DOHH2 (cell line): ENCODE results near the gene CKB.
A peak's percentile ranks its signal among the peaks of the same experiment; 100 is the strongest.

Experiments used
- H3F3A ChIP-seq: fragments of 200-600 bp; sonication (generic), shearing (Covaris generic); 2 replicates; pipeline ENCODE4 v1.6.0; 2016; ENCODE audit warnings: antibody characterized with exemption, mild to moderate bottlenecking; ENCODE audit not compliant: control insufficient read depth, insufficient read depth
- H3K27ac ChIP-seq: fragments of 200-600 bp; sonication (generic); 2 replicates; pipeline ENCODE4 v1.5.1; 2014; ENCODE audit warnings: low read depth, mild to moderate bottlenecking, low read length, moderate library complexity
- H3K27me3 ChIP-seq: fragments of 200-600 bp; sonication (generic); 2 replicates; pipeline ENCODE4 v1.6.1; 2014; ENCODE audit warnings: mild to moderate bottlenecking, low read length, mixed read lengths; ENCODE audit not compliant: control insufficient read depth
- H3K36me3 ChIP-seq: fragments of 200-600 bp; sonication (generic); 2 replicates; pipeline ENCODE4 v1.6.1; 2014; ENCODE audit warnings: mild to moderate bottlenecking, low read length, moderate library complexity, mixed read lengths; ENCODE audit not compliant: control insufficient read depth
- H3K4me1 ChIP-seq: fragments of 200-600 bp; sonication (generic); 2 replicates; pipeline ENCODE4 v1.6.1; 2014; ENCODE audit warnings: mild to moderate bottlenecking, low read length, mixed read lengths; ENCODE audit not compliant: control insufficient read depth
- H3K4me2 ChIP-seq: fragments of 200-600 bp; sonication (generic); 2 replicates; pipeline ENCODE4 v1.6.0; 2014; ENCODE audit warnings: mild to moderate bottlenecking, low read length, moderate library complexity
- H3K4me3 ChIP-seq: fragments of 200-600 bp; sonication (generic); 2 replicates; pipeline ENCODE4 v1.5.1; 2014; ENCODE audit warnings: mild to moderate bottlenecking, low read length, mixed read lengths
- H3K79me2 ChIP-seq: fragments of 200-600 bp; sonication (generic); 2 replicates; pipeline ENCODE4 v1.6.1; 2014; ENCODE audit warnings: mild to moderate bottlenecking, low read length, mixed read lengths; ENCODE audit not compliant: control insufficient read depth
- H3K9me2 ChIP-seq: fragments of 200-600 bp; sonication (generic); replicated peaks from 2 replicates; pipeline ENCODE4 v1.6.1; 2014; ENCODE audit warnings: mild to moderate bottlenecking, low read length, mixed read lengths; ENCODE audit not compliant: control insufficient read depth
- H3K9me3 ChIP-seq: fragments of 200-600 bp; sonication (generic); 2 replicates; pipeline ENCODE4 v1.6.1; 2014; ENCODE audit warnings: antibody characterized with exemption, low read length, mixed read lengths; ENCODE audit not compliant: control insufficient read depth, insufficient read depth
- H4K20me1 ChIP-seq: fragments of 200-600 bp; sonication (generic); 2 replicates; pipeline ENCODE4 v1.6.0; 2014; ENCODE audit warnings: low read depth, mild to moderate bottlenecking, antibody characterized with exemption, low read length, moderate library complexity; ENCODE audit not compliant: control insufficient read depth, insufficient read depth
- CTCF ChIP-seq: fragments of 200-600 bp; sonication (generic); IDR thresholded peaks from one replicate; pipeline ENCODE4 v1.5.1; 2014; ENCODE audit warnings: antibody characterized with exemption, mild to moderate bottlenecking, low read depth, low read length; ENCODE audit not compliant: poor library complexity, severe bottlenecking
- EZH2phosphoT487 ChIP-seq: fragments of 200-600 bp; sonication (generic); IDR thresholded peaks from 2 replicates; pipeline ENCODE4 v1.6.1; 2017; ENCODE audit warnings: borderline replicate concordance, mild to moderate bottlenecking, antibody characterized with exemption, low read length, moderate library complexity, mixed read lengths

The CKB gene

GRCh38 chr14:103546652-103547454 is 24.2 kb upstream of the CKB start:
- H3F3A ChIP-seq: no peaks in the 10 kb centered on the region
- H4K20me1 ChIP-seq: no peaks in the 10 kb centered on the region
- no peaks in the 10 kb centered on the region for H3K9me3 ChIP-seq
- H3K4me2 ChIP-seq: peak overlapping the region; percentile 21; the same call in 1 of the 2 replicates
- no peaks in the 10 kb centered on the region for H3K79me2 ChIP-seq
- H3K27ac ChIP-seq: no peak overlapping the region
- H3K4me1 ChIP-seq: peaks cover 7% of the 10 kb centered on the region
- H3K4me3 ChIP-seq: no peak overlapping the region
- no peaks in the 10 kb centered on the region for H3K36me3 ChIP-seq
- no peak for TF ChIP-seq EZH2phosphoT487
- TF ChIP-seq CTCF: peak; percentile 99
- H3K9me2 ChIP-seq: no peaks in the 10 kb centered on the region
- no peaks in the 10 kb centered on the region for H3K27me3 ChIP-seq

GRCh38 chr14:103545915-103546651 is 23.5 kb upstream of the CKB start:
- H3K27ac ChIP-seq: no peak overlapping the region
- peaks cover 7% of the 10 kb centered on the region for H3K4me1 ChIP-seq

GRCh38 chr14:103545219-103545914 is 22.7 kb upstream of the CKB start:
- H3K4me1 ChIP-seq: peaks cover 7% of the 10 kb centered on the region

More at GRCh38 chr14:103545915-103546651, 23.5 kb upstream of the CKB start:
- H3K4me2 ChIP-seq: no peak overlapping the region
- H3K27me3 ChIP-seq: no peaks in the 10 kb centered on the region; the same call in 1 of the 2 replicates
- H3K9me3 ChIP-seq: no peaks in the 10 kb centered on the region
- H3F3A ChIP-seq: no peaks in the 10 kb centered on the region
- no peak overlapping the region for H3K4me3 ChIP-seq
- H4K20me1 ChIP-seq: no peaks in the 10 kb centered on the region
- H3K36me3 ChIP-seq: no peaks in the 10 kb centered on the region
- TF ChIP-seq EZH2phosphoT487 (no peak), CTCF (no peak)
- no peaks in the 10 kb centered on the region for H3K9me2 ChIP-seq
- H3K79me2 ChIP-seq: no peaks in the 10 kb centered on the region

More at GRCh38 chr14:103545219-103545914, 22.7 kb upstream of the CKB start:
- Histone ChIP-seq H3K27ac (no peak overlapping the region), H3F3A (no peaks in the 10 kb centered on the region), H3K4me2 (no peak overlapping the region), H3K4me3 (no peak overlapping the region), H4K20me1 (no peaks in the 10 kb centered on the region), H3K27me3 (peaks cover 3% of the 10 kb centered on the region), H3K36me3 (no peaks in the 10 kb centered on the region), H3K79me2 (no peaks in the 10 kb centered on the region), H3K9me3 (no peaks in the 10 kb centered on the region), H3K9me2 (no peaks in the 10 kb centered on the region)
- TF ChIP-seq EZH2phosphoT487: no peak
- TF ChIP-seq CTCF: no peak
